Esophagus squamous epithelium (tissue), 4 donors: ENCODE data around the gene RBM33.

ENCODE experiments used
- POLR2A ChIP-seq, 4 donors: fragments of 450-650 bp; IDR thresholded peaks; one replicate each; pipeline ENCODE4 v1.6.1; 2017; ENCODE audit warnings: antibody characterized with exemption in 4 of 4, mild to moderate bottlenecking in 4 of 4, moderate library complexity in 3 of 4
- TF ChIP-seq, protein P1 (sequence below), 6 experiments: fragments of 450-650 bp in 4 of 6; fragments of 200-600 bp in 2 of 6; sonication (generic) in 2 of 6; IDR thresholded peaks; one replicate each; pipeline ENCODE4 v1.5.1; 2016 to 2019; ENCODE audit warnings: antibody characterized with exemption in 6 of 6, mild to moderate bottlenecking in 4 of 6, moderate library complexity in 4 of 6

DNA sequence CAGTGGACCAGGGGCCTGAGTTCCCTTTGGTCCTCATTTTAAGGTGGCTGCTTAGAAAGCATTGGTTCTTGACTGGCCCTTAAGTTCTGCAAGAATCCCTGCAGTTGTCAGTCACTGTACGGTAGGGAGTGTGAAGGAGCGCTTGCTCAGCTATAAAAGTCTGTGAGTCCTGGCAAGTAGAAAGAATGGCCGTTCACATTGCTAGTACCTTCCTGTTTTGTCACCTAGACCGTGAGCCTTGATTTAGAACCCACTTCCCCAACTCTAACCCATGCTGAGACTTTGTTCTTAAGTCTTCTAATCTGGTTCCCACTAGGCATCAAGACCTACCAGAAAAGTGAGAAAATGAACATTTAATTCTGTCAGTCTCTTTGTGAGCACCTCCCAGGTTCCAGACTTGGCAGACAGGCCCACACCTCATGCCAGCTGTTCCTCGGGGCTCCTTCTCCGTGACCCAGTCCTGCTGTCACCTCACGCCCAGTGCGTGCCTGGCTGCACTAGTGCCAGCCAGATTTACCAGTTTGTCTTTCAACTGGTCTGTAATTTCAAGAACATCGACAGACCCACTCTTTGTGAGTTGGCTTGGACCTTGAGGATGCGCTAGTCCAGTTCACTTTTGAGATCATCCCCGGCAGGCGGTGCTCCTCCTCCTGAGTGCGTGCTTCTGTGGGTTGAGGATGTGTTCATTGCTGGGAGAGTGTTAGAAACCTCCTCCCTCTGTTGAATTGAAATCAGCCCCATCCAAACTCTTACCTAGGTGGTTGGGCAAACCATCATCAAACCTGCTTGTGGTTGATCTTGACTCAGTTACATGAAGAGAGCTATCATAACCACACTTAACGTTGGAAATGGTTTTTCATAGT is 89.4 kb downstream of the RBM33 start:
- TF ChIP-seq, protein P1, sequence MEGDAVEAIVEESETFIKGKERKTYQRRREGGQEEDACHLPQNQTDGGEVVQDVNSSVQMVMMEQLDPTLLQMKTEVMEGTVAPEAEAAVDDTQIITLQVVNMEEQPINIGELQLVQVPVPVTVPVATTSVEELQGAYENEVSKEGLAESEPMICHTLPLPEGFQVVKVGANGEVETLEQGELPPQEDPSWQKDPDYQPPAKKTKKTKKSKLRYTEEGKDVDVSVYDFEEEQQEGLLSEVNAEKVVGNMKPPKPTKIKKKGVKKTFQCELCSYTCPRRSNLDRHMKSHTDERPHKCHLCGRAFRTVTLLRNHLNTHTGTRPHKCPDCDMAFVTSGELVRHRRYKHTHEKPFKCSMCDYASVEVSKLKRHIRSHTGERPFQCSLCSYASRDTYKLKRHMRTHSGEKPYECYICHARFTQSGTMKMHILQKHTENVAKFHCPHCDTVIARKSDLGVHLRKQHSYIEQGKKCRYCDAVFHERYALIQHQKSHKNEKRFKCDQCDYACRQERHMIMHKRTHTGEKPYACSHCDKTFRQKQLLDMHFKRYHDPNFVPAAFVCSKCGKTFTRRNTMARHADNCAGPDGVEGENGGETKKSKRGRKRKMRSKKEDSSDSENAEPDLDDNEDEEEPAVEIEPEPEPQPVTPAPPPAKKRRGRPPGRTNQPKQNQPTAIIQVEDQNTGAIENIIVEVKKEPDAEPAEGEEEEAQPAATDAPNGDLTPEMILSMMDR (IDR thresholded peaks at IDR 0.05) = no peak
- no peak for TF ChIP-seq POLR2A (IDR thresholded peaks at IDR 0.05)
